HTR-8/SVneo (cell line): Measurements from ENCODE around the gene PBX2.
"Not testable (repeated sequence)": the region's sequence is repeated elsewhere in the genome, so short reads cannot be mapped to it uniquely, and the experiment has no call there.

ENCODE experiments used
- DNase-seq: peaks from one replicate; pipeline ENCODE4 v3.0.0; 2011; ENCODE audit warnings: low spot score, mixed read lengths; ENCODE audit not compliant: insufficient read length
- FAIRE-seq: peaks from 2 replicates; lab custom pipeline; 2011; peaks lifted over from hg19 to GRCh38; lab: Jason Lieb, UNC

The PBX2 gene

GRCh38 chr6:32204268-32204715 lies 14.3 kb upstream of the PBX2 start:
- FAIRE-seq, result no peak
- no peak for DNase-seq

GRCh38 chr6:32203426-32204267 lies 13.6 kb upstream of the PBX2 start:
- DNase-seq (no peak), FAIRE-seq (no peak)

GRCh38 chr6:32202186-32202585 lies 12.2 kb upstream of the PBX2 start:
- no peak for FAIRE-seq

GRCh38 chr6:32200711-32201475 lies 10.9 kb upstream of the PBX2 start:
- FAIRE-seq, result no peak
- no peak for DNase-seq

More at GRCh38 chr6:32202186-32202585, 12.2 kb upstream of the PBX2 start:
- no peak for DNase-seq

DNA sequence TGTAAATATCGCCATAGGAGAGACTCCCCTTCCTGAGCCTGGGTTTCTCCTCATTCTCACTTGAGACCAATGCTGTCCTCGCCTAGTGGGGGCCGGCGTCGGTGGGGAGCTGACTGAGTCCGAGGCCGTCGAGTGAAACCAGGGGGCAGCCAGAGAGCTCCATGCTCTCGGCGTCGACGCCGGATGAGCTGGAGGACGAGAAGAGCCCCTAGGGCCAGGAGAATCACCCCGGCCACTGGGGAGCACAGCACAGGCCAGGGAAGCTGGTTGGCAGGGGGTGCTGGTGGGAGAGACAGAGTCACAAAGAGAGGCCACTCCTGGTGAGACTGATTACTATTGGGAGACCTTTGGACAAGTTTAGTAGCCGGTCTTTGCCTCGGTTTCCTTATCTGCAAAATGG lies 8.9 kb upstream of the PBX2 start:
- DNase-seq (no peak), FAIRE-seq (no peak)

GRCh38 chr6:32198345-32198696 lies 8.3 kb upstream of the PBX2 start:
- FAIRE-seq (no peak), DNase-seq (no peak)

DNA sequence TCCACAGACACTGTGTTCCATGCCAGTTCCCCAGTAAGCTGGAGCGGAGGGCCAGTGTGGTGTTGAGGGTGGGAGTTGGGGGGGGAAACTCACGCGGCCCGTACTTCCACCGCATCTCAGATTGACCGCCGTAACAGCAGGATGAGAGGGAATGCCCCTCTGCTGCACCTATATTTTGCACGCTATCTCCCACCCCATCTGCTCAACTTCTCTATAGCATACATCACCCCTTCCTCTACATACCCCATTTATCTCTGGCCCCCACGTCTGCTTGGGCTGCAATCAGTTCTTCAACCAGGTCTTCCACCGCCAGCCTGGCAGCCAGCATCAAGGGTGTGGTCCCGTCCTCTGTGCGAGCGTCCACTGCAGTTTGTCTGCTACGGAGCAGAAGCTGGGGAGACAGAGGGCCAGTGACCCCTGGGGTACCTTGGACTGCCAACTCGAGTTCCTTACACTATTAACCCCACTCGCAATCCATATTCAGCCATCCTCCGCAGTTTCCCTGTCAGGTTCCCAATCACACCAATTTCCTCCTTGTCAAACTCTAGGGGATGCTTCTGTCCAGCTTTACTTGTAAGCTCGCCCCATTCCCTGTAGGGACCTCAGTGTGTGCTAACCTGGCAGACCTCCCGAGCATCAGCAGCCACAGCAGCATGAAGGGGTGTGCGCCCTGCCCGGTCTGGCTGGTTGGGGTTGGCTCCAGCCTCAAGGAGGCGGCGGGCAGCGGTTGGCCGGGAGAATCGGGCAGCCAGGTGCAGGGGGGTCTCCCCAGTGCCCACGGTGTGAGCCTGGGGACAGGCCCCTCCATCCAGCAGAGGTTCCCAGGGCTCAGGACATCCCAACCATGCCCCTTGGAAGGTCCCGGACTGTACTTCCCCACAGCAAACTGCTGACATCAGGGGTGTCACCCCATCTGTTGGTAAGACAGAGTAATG lies 6.9 kb upstream of the PBX2 start:
- DNase-seq (no peak), FAIRE-seq (no peak)

DNA sequence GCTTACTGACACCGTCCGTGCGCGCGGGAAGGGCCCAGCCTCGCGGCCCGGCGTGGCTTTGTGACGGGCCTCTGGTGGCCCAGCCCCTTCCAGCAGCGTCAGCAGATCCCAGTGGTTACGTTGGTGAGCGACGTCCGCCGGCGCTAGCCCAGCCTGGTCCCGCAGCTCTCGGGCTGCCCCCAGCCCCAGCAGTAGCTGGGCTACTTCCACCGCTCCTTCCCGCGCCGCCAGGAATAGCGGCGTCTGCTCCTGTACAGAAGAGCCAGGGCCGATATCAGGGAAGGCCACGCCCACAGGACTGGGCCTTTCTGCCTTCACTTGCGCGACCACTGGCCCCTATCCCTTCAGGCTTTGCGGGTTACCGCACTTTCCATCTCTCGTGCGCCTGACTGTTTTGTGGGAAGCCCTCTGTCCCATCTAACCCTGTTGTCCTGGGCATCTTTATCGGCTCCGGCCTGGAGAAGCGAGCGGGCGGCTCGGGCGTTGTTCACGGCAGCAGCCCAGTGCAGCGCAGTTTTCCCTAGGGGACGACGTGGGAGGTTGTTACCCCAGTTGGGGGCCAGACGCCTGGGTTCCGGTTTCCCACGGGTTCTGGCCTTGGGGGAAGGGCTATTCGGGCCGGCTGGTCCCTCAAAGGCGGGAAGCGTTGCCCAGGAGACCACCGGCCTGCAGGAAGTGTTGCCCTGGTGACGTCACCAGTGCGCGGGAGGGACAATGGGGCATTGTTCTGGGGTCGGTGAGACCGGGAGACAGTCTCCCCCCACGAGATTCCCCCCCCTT lies 6.1 kb upstream of the PBX2 start:
- FAIRE-seq (peak; percentile 85), DNase-seq (peak; percentile 83)

GRCh38 chr6:32195652-32195901 lies 5.6 kb upstream of the PBX2 start:
- DNase-seq (no peak), FAIRE-seq (peak; percentile 97)

DNA sequence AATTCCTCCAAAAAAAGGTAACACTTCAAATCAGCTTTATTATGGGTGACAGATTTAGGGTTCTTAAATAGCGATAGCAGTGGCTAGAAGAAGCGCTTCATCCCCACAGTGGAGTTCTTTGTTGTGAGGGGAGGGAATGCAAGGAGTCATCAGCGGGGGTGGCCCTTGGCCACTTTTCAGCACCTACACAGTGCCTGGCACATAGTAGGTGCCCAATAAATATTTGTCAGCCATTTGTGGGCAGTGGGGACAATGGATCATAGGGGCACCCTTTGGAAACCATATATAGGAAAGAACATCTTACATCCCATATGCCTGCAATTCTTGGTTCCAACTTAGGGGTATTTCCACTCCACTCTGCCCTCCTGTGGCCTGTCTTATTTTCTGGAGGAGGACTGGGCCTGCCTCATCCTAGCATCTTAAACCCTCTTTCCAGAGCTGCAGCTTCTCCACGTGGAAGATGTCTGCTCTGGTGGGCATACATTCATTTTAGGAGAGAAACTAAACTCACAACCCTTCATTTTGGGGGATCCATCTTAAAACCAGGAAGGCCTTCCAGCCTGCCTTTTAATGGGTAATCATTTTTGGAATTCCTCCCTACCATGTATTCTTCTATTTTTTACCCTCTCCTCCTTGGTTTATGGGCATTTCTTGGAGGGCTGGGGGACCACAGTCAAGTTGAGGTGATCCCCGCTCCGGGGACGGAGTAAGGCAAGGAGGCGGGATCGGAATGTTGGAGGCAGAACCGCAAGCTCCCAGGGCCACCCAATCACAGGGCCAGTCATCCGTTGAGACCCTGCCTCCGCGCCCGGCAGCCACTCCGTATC lies 5.0 kb upstream of the PBX2 start:
- FAIRE-seq (no peak), DNase-seq (peak; percentile 97)

GRCh38 chr6:32194388-32194787 lies 4.4 kb upstream of the PBX2 start:
- DNase-seq, result no peak

DNA sequence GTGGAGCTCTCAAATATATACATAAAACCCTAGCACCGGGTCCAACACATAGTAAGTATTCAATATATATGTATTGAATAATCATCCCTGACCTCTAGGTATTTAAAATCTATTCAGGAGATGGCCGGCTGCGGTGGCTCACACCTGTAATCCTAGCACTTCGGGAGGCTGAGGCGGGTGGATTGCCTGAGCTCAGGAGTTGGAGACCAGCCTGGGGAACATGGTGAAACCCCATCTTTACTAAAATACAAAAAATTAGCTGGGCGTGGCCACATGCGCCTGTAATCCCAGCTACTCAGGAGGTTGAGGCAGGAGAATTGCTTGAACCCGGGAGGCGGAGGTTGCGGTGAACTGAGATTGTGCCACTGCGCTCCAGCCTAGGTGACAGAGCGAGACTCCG lies 3.1 kb upstream of the PBX2 start:
- FAIRE-seq, DNase-seq: not testable (repeated sequence)

More at GRCh38 chr6:32194388-32194787, 4.4 kb upstream of the PBX2 start:
- no peak for FAIRE-seq

DNA sequence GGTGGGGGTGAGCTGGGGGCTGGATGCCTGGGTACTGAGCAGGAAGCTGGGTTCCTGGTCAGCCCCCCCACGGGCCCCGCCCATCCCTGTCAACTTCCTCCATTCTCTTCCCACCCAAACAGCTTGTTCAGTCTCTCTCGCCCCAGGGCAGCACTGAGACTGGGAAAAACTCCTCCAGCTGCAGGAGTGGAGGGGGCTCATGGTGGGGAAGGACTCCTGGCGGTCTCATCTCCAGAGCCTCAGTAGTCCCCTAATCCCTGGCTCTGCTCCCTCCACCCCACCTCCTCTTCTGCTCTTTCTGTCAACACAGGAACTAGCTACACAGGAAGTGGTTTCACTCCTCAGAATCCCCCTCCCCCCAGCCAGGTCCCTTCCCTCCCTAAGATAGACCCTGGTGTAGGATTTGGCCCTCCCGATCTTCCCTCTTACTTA lies 2.6 kb upstream of the PBX2 start, which contains the start of gene GPSM3:
GPSM3 (minus strand) TSS at position 36 of the 432 bp plus-strand sequence. CDS start 130 bp downstream, outside the sequence.
- no peak for FAIRE-seq
- no peak for DNase-seq

GRCh38 chr6:32191696-32192607 lies 1.9 kb upstream of the PBX2 start:
- FAIRE-seq (no peak), DNase-seq (no peak)

DNA sequence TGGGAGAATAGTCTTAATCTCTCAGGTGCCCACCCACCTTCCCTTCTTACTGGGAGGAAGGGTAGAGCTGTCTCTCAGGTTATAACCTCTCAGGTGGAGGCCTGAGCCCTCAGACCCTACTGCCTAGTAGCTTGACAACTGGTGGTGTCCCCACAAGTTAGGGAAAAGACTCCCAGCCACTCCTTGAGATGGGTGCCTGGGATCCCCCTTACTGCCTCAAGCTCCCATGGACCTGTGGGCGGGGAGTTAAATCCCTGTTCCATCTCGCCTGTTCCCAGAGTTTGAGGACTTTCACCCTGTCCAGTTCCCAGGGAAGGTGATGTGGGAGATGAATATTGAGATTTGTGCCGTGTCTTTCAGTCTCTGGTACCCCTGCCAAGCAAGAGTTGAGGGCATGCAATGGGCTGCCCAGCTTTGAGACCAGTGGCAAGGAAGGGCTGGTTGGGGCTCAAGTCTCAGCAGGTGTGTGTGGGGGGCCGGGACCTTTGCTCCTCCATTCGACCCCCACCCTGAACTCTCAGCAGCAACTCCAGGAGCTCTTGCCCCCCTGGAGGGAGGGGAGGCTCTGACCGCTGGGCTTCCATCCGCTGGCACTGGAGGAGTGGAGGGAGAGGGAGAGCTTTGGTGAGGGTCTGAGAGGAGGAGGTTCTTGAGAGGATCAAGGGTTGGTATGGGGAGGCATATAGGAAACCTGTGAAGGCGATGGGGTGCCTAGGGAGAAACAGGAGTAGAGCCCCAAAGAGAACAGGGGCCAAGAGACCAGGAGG lies 1.1 kb upstream of the PBX2 start:
- FAIRE-seq (no peak), DNase-seq (no peak)

DNA sequence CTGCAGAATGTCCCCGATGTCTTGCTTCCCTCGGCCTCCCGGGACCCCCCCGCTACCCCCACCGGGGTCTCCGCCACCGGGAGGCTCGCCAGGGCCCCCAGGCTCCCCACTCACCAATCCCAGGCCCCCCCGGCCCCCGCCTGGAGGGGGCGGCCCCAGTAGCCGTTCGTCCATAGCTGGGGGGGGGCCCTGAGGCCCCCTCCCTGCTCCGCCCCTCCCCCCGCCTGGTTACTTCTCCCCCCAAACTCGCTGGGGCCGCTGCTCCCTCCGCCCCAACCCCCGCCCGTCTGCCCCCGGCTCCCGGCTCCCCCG lies 304 bp downstream of the PBX2 start:
- FAIRE-seq, result no peak
- no peak for DNase-seq

GRCh38 chr6:32189069-32189741 lies 797 bp downstream of the PBX2 start:
- FAIRE-seq, result no peak
- DNase-seq, result no peak
